TTC549 (cell line): ENCODE results near the gene FARSA.
"Not testable (repeated sequence)": the region's sequence is repeated elsewhere in the genome, so short reads cannot be mapped to it uniquely, and the experiment has no call there.

ENCODE experiments used
- FAIRE-seq: peaks from 2 replicates; lab custom pipeline; 2012; peaks lifted over from hg19 to GRCh38; lab: Jason Lieb, UNC

The FARSA gene

GRCh38 chr19:12890299-12890786, 43.2 kb downstream of the FARSA start:
- not testable (repeated sequence) for FAIRE-seq

GRCh38 chr19:12888006-12888603, 45.4 kb downstream of the FARSA start:
- no peak for FAIRE-seq

GRCh38 chr19:12886969-12887747, 46.4 kb downstream of the FARSA start, which contains the start of gene KLF1:
Gene KLF1, minus strand, starts transcription at chr19:12887201. Its CDS starts 61 bp downstream, at chr19:12887140.
- FAIRE-seq: no peak

- FAIRE-seq: no peak
Measured at GRCh38 chr19:12886651-12886968, 46.9 kb downstream of the FARSA start.

GRCh38 chr19:12885749-12886650, 47.5 kb downstream of the FARSA start:
- FAIRE-seq: no peak

GRCh38 chr19:12884926-12885748, 48.4 kb downstream of the FARSA start:
- FAIRE-seq: no peak

GRCh38 chr19:12884627-12884925, 48.9 kb downstream of the FARSA start:
- no peak for FAIRE-seq

GRCh38 chr19:12884202-12884601, 49.3 kb downstream of the FARSA start:
- FAIRE-seq: no peak

GRCh38 chr19:12882589-12882988, 50.9 kb downstream of the FARSA start:
- FAIRE-seq: no peak

- FAIRE-seq: no peak
Measured at GRCh38 chr19:12881172-12881808, 52.2 kb downstream of the FARSA start, which contains the start of gene DNASE2. Gene DNASE2, minus strand, starts transcription at chr19:12881449. Its CDS starts 74 bp downstream, at chr19:12881375.

GRCh38 chr19:12880551-12881171, 52.9 kb downstream of the FARSA start:
- FAIRE-seq: no peak

GRCh38 chr19:12875086-12875485, 58.4 kb downstream of the FARSA start:
- no peak for FAIRE-seq

- FAIRE-seq: no peak
Measured at GRCh38 chr19:12873891-12874745, 59.4 kb downstream of the FARSA start.

- no peak for FAIRE-seq
Measured at GRCh38 chr19:12872941-12873890, 60.3 kb downstream of the FARSA start.
